SHP77 (cell line): ENCODE measurements around the gene ABCA10.
"Not testable (repeated sequence)": the region's sequence is repeated elsewhere in the genome, so short reads cannot be mapped to it uniquely, and the experiment has no call there.

Experiments
- DNase-seq, 2 experiments: peaks; one replicate each; lab custom pipeline; 2025; lab: John Stamatoyannopoulos, UW

ABCA10 gene

DNA sequence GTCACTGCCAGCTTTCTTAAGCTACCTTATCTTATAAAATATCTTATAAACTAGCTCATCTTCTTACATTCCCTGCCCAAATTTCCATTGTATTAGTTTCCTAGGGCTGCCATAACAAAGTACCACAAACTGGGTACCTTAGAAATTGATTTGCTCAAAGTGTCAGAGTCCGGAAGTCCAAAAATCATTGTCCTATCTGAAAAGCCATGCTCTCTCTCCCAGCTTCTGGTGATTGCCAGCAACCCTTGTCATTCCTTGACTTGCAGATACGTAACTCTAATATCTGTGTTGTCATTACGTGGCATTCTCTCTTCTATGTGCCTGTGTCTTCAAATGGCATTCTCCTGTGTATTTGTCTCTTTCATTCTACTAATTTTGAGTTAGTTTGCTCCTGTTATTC is 2.3 kb upstream of the ABCA10 start:
- DNase-seq = no peak

- no peak for DNase-seq
Measured at GRCh38 chr17:69228018-69228417, 606 bp downstream of the ABCA10 start.

- DNase-seq = no peak
Measured at GRCh38 chr17:69227541-69227940, 1.1 kb downstream of the ABCA10 start.

- no peak for DNase-seq
Measured at GRCh38 chr17:69223809-69224208, 4.8 kb downstream of the ABCA10 start.

DNA sequence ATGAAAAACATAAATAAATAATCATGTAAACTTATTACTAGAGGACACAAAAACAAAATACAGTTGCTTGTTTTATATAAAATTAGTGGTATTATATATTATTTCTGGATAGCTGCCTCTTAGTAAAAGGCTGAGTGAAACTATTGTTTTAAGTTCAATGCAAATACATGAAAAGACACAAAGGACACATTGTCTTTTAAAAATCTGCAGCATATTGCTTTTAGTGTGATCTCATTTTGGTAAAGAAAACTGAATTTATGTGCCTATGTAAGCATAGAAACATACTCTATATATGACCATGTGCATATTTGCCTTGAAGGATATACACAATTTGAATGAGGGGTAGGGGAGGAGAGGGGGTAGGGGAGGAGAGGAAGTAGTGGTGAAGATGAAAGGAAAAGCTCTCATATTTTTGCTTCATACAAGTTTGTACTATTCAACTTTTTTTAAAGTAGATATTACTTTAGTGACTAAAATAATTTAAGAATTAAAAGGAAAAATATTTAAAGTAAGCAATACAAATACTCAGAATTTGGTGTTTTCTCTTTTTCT is 5.8 kb downstream of the ABCA10 start:
- DNase-seq = no peak

DNA sequence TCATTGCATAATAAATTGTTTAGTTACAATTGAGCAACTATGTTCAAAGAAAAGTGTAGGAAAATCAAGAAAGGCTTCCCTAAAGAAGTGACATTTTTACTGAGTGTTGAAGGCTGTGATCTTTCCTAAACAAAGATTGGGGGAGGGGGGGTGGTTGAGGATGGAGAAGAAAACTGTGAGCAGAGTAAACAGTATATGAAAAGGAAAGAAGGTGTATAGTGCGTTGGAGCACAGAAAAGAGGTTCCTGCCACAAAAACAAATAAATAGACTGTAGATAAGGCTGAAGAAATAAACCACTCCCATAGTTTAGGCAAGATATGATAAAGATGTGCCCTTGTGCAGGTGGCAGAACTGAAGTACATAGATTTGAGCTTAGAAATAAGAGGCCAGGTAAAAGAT is 8.5 kb downstream of the ABCA10 start:
- no peak for DNase-seq

GRCh38 chr17:69218986-69219385 is 9.6 kb downstream of the ABCA10 start:
- no peak for DNase-seq

DNA sequence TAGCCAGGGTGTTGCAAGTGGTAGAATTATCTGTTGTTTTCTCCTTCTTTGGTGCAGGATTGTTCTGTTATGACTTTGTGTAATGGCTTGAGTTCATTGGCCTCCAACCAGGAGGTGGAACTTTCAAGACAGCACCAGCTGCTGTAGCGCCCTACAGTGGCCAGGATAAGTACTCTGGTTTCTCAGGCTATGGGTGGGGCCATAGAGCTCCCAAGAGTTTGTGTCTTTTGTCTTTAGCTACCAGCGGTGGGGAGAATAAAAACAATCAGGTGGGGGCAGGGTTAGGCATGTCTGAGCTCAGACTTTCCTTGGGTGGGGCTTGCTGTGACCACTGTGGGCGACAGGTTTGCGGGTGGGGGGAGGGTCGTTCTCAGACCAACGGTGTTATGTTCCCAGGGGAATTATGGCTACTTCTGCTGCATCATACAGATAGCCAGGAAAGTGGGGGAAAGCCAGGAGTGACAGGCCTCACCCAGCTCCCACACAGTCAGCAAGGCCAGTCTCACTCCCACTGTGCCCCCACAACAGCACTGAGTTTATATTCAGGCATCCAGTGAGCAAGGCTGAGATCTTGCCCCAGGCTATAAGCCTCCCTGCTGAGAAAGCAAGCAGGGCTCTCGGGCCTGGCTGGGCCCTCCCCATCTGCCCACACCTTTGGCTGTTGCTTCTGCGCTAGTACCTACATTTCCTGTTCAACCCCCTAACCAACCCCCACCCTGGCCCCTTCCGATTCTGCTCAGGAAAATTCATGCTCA is 15.4 kb downstream of the ABCA10 start:
- DNase-seq = no peak

GRCh38 chr17:69208640-69209039 is 20.0 kb downstream of the ABCA10 start:
- no peak for DNase-seq

- no peak for DNase-seq
Measured at GRCh38 chr17:69207151-69207550, 21.5 kb downstream of the ABCA10 start.

GRCh38 chr17:69198238-69198637 is 30.4 kb downstream of the ABCA10 start:
- no peak for DNase-seq

GRCh38 chr17:69196105-69196653 is 32.4 kb downstream of the ABCA10 start:
- DNase-seq = not testable (repeated sequence)

DNA sequence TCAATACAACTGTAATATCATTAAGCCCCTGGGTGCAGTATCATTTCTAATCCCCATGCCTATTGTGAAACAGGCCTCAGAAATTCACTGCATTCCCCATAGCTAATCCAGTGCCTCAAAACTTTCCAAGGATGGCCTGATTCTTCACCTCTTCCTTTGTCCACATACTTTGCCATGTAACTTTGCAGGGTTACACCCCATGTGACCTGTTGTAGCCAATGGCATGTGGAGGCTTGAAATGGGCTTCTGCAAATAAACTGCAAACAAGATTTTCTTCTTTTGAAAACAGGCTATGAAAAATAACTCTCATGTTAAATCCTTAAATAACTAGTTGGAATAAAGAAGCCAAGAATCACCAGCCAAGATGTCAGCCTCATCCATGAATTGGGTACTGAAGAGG is 35.9 kb downstream of the ABCA10 start:
- no peak for DNase-seq

GRCh38 chr17:69188796-69189195 is 39.8 kb downstream of the ABCA10 start:
- no peak for DNase-seq

GRCh38 chr17:69188064-69188463 is 40.6 kb downstream of the ABCA10 start:
- no peak for DNase-seq

- DNase-seq = no peak
Measured at GRCh38 chr17:69187294-69187693, 41.3 kb downstream of the ABCA10 start.

DNA sequence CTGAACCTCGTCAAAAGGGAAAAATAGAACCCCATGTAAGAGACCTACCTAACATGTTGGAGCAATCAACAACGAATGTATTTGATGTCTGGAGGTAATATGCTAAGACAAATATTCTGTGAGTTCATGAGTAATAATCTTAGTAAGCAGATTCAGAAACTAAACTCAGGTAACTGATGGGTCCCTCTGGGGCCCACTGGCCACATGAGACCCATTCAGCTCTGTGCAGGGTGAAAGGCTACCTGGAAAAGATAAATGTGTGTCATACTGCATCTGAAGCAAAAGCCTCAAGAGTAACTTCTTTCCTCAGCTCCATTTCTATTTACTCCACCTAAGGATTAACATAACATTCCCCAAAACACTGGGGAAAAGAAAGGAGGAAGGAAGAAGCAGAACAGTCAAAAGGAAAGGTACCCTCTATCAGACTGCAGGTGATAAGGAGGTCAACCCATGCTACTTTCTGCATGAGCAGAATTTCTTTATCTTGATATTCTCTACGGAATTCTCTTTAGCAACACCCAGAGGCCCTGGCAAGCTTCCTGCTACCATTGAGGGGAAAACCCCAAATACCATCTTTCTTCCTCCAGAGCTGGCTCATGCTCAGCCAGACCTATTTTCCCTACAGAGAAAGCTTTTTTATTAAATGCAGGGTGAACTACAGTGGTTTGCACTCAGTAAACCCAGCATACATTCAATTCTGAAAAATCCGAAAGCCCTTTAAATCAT is 49.2 kb downstream of the ABCA10 start:
- DNase-seq = no peak

GRCh38 chr17:69176457-69176795 is 52.2 kb downstream of the ABCA10 start:
- no peak for DNase-seq

DNA sequence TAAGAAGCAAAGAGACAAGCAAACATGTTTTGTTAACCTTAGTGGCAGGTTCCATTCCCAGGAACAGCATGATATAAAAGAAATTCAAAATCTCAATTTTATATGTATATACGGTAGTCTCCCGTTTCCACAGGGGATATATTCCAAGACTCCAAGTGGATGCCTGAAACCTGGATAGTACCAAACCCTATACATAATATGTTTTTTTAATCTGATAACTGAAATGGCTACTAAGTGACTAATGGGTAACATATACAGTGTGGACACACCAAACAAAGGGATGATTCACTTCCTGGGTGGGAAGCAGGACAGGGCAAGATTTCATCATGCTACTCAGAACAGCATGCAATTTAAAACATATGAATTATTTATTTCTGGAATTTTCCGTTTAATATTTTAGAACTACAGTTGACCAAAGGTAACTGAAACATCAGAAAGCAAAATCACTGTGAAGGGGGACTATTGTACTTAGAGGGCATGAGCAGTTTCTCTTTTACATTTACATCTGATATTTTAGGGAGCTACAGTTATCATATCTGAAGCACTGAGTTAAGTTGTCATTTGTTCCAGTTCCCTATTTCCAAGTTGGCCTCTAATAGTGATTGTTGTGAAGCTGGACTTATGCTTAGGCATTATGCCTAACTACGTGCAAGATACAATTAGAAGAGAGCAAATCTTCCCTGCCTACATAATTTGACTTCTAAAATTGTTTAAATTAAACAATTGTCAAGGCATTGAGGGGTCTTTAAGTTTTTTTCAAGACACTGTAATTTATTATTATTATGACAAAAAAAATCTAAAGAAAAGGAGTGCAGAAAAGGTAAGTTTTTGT is 52.8 kb downstream of the ABCA10 start:
- no peak for DNase-seq

GRCh38 chr17:69175262-69175624 is 53.4 kb downstream of the ABCA10 start:
- DNase-seq = no peak

GRCh38 chr17:69173118-69173517 is 55.5 kb downstream of the ABCA10 start:
- no peak for DNase-seq

DNA sequence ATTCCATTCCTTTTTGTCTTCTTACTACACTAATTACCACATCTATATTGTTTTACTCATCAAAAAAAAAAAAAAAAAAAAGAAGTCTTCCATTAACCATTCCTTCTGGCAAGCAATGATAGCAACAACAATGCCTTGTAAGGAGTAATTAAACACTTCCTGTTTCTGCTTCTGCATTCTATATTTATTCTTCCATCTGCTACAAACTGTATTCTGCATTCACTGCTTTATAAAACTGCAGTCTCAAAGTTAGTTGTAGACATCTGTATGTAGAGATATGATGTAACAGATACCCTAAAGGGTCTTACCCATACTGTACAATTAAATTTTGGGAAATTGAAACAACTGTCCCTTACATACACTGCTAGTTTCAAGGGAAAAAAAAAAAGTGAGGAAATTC is 58.2 kb downstream of the ABCA10 start:
- no peak for DNase-seq
